ENCODE results near the gene LTB4R. TPM values are rescaled to one million over a fixed set of nuclear protein-coding genes. Genes with fewer than 3 reads are reported as not detected.
A peak's percentile ranks its signal among the peaks of the same experiment; 100 is the strongest.

The LTB4R gene
- total and polyA plus RNA-seq, 9 of the 15 experiments (the other 6 are each of a cell fraction or from before 2014, with no cell fraction given) = 0.38 to 10.5 (median 2.8) TPM

DNA sequence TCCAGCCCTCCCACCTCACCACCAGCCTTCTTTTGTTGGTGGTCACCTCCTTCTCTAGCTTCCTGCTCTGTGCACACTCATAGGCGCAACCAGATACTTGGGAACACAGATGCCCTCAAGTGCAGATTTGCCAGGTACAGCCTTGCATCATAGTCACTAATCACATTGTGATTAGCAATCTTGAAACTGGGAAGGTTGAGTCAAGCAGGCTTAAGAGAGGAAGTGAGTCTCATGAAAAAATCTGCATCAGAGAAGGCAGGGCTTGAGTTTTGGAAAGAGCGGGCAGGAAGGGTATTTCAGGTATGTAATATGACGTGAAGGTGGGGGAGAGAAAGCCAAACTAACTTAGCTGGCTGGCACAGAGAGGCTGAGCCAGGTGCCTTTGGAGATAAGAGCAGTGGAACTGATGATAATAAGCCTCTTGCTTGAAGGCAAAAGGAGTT, 37.2 kb upstream of the LTB4R start (continued):
- TF ChIP-seq, protein P1, sequence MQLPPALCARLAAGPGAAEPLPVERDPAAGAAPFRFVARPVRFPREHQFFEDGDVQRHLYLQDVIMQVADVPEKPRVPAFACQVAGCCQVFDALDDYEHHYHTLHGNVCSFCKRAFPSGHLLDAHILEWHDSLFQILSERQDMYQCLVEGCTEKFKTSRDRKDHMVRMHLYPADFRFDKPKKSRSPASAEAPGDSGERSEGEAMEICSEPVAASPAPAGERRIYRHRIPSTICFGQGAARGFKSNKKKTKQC (CRISPR knock-in tag; IDR thresholded peaks at IDR 0.05) = no peak
- TF ChIP-seq KAT8 (IDR thresholded peaks at IDR 0.05; ENCODE audit: low read depth) (no peak), BRCA1 (IDR thresholded peaks at IDR 0.05) (no peak), BRCA1 (CRISPR knock-in tag; IDR thresholded peaks at IDR 0.05) (no peak), ETS2 (tag; IDR thresholded peaks at IDR 0.05; ENCODE audit: borderline replicate concordance, poor library complexity, severe bottlenecking) (no peak), BCL6 (CRISPR knock-in tag; IDR thresholded peaks at IDR 0.05) (no peak), PHB2 (IDR thresholded peaks at IDR 0.05; ENCODE audit: low read depth) (no peak; the same call in 1 of the 2 replicates), NFRKB (IDR thresholded peaks at IDR 0.05; ENCODE audit: low read depth) (no peak), PHF20 (IDR thresholded peaks at IDR 0.05; ENCODE audit: partially characterized antibody) (no peak), OTX1 (CRISPR knock-in tag; IDR thresholded peaks at IDR 0.05) (no peak), CCNT2 (IDR thresholded peaks at IDR 0.05; ENCODE audit: borderline replicate concordance, extremely low read depth, insufficient read length, low read depth, low read length) (no peak), ZKSCAN1 (IDR thresholded peaks at IDR 0.05; ENCODE audit: low read depth, low read length) (no peak), CXXC5 (CRISPR knock-in tag; IDR thresholded peaks at IDR 0.05) (no peak)
- TF ChIP-seq, protein P2, sequence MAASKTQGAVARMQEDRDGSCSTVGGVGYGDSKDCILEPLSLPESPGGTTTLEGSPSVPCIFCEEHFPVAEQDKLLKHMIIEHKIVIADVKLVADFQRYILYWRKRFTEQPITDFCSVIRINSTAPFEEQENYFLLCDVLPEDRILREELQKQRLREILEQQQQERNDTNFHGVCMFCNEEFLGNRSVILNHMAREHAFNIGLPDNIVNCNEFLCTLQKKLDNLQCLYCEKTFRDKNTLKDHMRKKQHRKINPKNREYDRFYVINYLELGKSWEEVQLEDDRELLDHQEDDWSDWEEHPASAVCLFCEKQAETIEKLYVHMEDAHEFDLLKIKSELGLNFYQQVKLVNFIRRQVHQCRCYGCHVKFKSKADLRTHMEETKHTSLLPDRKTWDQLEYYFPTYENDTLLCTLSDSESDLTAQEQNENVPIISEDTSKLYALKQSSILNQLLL (CRISPR knock-in tag; IDR thresholded peaks at IDR 0.05; ENCODE audit: borderline replicate concordance) = no peak
- TF ChIP-seq, protein P3, sequence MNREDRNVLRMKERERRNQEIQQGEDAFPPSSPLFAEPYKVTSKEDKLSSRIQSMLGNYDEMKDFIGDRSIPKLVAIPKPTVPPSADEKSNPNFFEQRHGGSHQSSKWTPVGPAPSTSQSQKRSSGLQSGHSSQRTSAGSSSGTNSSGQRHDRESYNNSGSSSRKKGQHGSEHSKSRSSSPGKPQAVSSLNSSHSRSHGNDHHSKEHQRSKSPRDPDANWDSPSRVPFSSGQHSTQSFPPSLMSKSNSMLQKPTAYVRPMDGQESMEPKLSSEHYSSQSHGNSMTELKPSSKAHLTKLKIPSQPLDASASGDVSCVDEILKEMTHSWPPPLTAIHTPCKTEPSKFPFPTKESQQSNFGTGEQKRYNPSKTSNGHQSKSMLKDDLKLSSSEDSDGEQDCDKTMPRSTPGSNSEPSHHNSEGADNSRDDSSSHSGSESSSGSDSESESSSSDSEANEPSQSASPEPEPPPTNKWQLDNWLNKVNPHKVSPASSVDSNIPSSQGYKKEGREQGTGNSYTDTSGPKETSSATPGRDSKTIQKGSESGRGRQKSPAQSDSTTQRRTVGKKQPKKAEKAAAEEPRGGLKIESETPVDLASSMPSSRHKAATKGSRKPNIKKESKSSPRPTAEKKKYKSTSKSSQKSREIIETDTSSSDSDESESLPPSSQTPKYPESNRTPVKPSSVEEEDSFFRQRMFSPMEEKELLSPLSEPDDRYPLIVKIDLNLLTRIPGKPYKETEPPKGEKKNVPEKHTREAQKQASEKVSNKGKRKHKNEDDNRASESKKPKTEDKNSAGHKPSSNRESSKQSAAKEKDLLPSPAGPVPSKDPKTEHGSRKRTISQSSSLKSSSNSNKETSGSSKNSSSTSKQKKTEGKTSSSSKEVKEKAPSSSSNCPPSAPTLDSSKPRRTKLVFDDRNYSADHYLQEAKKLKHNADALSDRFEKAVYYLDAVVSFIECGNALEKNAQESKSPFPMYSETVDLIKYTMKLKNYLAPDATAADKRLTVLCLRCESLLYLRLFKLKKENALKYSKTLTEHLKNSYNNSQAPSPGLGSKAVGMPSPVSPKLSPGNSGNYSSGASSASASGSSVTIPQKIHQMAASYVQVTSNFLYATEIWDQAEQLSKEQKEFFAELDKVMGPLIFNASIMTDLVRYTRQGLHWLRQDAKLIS (CRISPR knock-in tag; IDR thresholded peaks at IDR 0.05) = no peak
- TF ChIP-seq, protein P4, sequence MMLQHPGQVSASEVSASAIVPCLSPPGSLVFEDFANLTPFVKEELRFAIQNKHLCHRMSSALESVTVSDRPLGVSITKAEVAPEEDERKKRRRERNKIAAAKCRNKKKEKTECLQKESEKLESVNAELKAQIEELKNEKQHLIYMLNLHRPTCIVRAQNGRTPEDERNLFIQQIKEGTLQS (IDR thresholded peaks at IDR 0.05) = peak; percentile 49; the same call in 1 of the 2 replicates
- TF ChIP-seq, protein P4 (CRISPR knock-in tag; conservative IDR thresholded peaks at IDR 0.05) = no peak
- TF ChIP-seq, protein P5, sequence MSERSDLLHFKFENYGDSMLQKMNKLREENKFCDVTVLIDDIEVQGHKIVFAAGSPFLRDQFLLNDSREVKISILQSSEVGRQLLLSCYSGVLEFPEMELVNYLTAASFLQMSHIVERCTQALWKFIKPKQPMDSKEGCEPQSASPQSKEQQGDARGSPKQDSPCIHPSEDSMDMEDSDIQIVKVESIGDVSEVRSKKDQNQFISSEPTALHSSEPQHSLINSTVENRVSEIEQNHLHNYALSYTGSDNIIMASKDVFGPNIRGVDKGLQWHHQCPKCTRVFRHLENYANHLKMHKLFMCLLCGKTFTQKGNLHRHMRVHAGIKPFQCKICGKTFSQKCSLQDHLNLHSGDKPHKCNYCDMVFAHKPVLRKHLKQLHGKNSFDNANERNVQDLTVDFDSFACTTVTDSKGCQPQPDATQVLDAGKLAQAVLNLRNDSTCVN (CRISPR knock-in tag; IDR thresholded peaks at IDR 0.05) = no peak
- TF ChIP-seq, protein P6, sequence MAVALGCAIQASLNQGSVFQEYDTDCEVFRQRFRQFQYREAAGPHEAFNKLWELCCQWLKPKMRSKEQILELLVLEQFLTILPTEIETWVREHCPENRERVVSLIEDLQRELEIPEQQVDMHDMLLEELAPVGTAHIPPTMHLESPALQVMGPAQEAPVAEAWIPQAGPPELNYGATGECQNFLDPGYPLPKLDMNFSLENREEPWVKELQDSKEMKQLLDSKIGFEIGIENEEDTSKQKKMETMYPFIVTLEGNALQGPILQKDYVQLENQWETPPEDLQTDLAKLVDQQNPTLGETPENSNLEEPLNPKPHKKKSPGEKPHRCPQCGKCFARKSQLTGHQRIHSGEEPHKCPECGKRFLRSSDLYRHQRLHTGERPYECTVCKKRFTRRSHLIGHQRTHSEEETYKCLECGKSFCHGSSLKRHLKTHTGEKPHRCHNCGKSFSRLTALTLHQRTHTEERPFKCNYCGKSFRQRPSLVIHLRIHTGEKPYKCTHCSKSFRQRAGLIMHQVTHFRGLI (CRISPR knock-in tag; IDR thresholded peaks at IDR 0.05) = no peak

Data from K562 (cell line).